C4-2B (cell line): ENCODE results near the gene PIGN.

Experiments used
- CTCF ChIP-seq: fragments of 450-650 bp; conservative IDR thresholded peaks from 2 replicates; pipeline ENCODE4 v1.5.1; 2017; ENCODE audit warnings: mild to moderate bottlenecking
- ZFX ChIP-seq: fragments of 450-650 bp; IDR thresholded peaks from 2 replicates; pipeline ENCODE4 v1.6.1; 2017

- TF ChIP-seq CTCF (no peak), ZFX (no peak)
These were observed 39.2 kb upstream of the PIGN start for GRCh38 chr18:62226047-62226446.
